OCI-LY1 (cell line): ENCODE data around the gene FBLN2.

Experiments
- CTCF ChIP-seq: fragments of 200-600 bp; sonication (generic), shearing (Covaris generic); IDR thresholded peaks from 2 replicates; pipeline ENCODE4 v1.5.1; 2017; ENCODE audit warnings: mild to moderate bottlenecking, antibody characterized with exemption, low read length, moderate library complexity, mixed read lengths
- EZH2 ChIP-seq: fragments of 200-600 bp; sonication (generic), shearing (Covaris generic); IDR thresholded peaks from 2 replicates; pipeline ENCODE4 v1.8.0; 2017; ENCODE audit warnings: borderline replicate concordance, mixed run types, mild to moderate bottlenecking, antibody characterized with exemption, low read length, moderate library complexity, mixed read lengths

GRCh38 chr3:13588221-13588701 is 39.3 kb downstream of the FBLN2 start:
- TF ChIP-seq CTCF, result no peak
- TF ChIP-seq EZH2, result no peak
